ENCODE measurements around the gene NAMPT. TPM values are rescaled to one million over a fixed set of nuclear protein-coding genes. Genes with fewer than 3 reads are reported as not detected.
"Not testable (repeated sequence)": the region's sequence is repeated elsewhere in the genome, so short reads cannot be mapped to it uniquely, and the experiment has no call there.

Gene NAMPT
- total RNA-seq, 2 experiments from 2014 or later = 130 to 134 TPM

GRCh38 chr7:106314875-106315274 is 30.1 kb upstream of the NAMPT start:
- POLR2A ChIA-PET = no interaction called here
- Mint-ChIP-seq H3K27me3 (peaks cover 24% of the 10 kb centered on the region), H3K9me3 (peaks cover 8% of the 10 kb centered on the region), H3K36me3 (ENCODE audit: low read depth) (no peaks in the 10 kb centered on the region), H3K27ac (no peak overlapping the region), H3K4me3 (no peak overlapping the region), H3K4me1 (peaks cover 9% of the 10 kb centered on the region)
- no peak for DNase-seq
- CTCF ChIA-PET = no interaction called here

GRCh38 chr7:106313966-106314365 is 29.2 kb upstream of the NAMPT start:
- DNase-seq = no peak
- H3K4me1 Mint-ChIP-seq = peaks cover 9% of the 10 kb centered on the region
- H3K36me3 Mint-ChIP-seq (ENCODE audit: low read depth) = no peaks in the 10 kb centered on the region
- ChIA-PET CTCF (no interaction called here), POLR2A (no interaction called here)
- H3K9me3 Mint-ChIP-seq = peaks cover 8% of the 10 kb centered on the region
- no peak overlapping the region for H3K4me3 Mint-ChIP-seq
- H3K27ac Mint-ChIP-seq = no peak overlapping the region
- peaks cover 24% of the 10 kb centered on the region for H3K27me3 Mint-ChIP-seq

- Mint-ChIP-seq H3K9me3 (peaks cover 8% of the 10 kb centered on the region), H3K27ac (no peak overlapping the region), H3K4me1 (peaks cover 9% of the 10 kb centered on the region), H3K4me3 (no peak overlapping the region), H3K27me3 (peaks cover 20% of the 10 kb centered on the region), H3K36me3 (ENCODE audit: low read depth) (no peaks in the 10 kb centered on the region)
- CTCF ChIA-PET = no interaction called here
- POLR2A ChIA-PET = no interaction called here
- no peak for DNase-seq
These were observed 28.7 kb upstream of the NAMPT start for GRCh38 chr7:106313456-106313901.

GRCh38 chr7:106312906-106313305 is 28.1 kb upstream of the NAMPT start:
- Mint-ChIP-seq H3K9me3 (peaks cover 5% of the 10 kb centered on the region), H3K4me3 (no peak overlapping the region), H3K36me3 (ENCODE audit: low read depth) (no peaks in the 10 kb centered on the region), H3K27ac (no peak overlapping the region), H3K4me1 (peaks cover 9% of the 10 kb centered on the region), H3K27me3 (peaks cover 16% of the 10 kb centered on the region)
- ChIA-PET CTCF (interaction anchor here (1.0 kb wide), 1 partner anchor 149 kb away, joined by 3 read pairs; no protein-coding TSS in a partner anchor), POLR2A (no interaction called here)
- no peak for DNase-seq

GRCh38 chr7:106312099-106312871 is 27.5 kb upstream of the NAMPT start:
- Mint-ChIP-seq H3K4me3 (no peak overlapping the region), H3K27ac (no peak overlapping the region), H3K4me1 (peaks cover 9% of the 10 kb centered on the region), H3K27me3 (peaks cover 14% of the 10 kb centered on the region), H3K9me3 (peaks cover 5% of the 10 kb centered on the region), H3K36me3 (ENCODE audit: low read depth) (no peaks in the 10 kb centered on the region)
- CTCF ChIA-PET = interaction anchor here (1.0 kb wide), 1 partner anchor 150 kb away, joined by 3 read pairs; no protein-coding TSS in a partner anchor
- POLR2A ChIA-PET = no interaction called here
- DNase-seq = no peak

GRCh38 chr7:106309362-106309761 is 24.6 kb upstream of the NAMPT start:
- DNase-seq = no peak
- POLR2A ChIA-PET = no interaction called here
- Mint-ChIP-seq H3K4me1 (peaks cover 9% of the 10 kb centered on the region), H3K27ac (no peak overlapping the region), H3K27me3 (peaks cover 5% of the 10 kb centered on the region), H3K9me3 (peaks cover 2% of the 10 kb centered on the region), H3K4me3 (no peak overlapping the region), H3K36me3 (ENCODE audit: low read depth) (no peaks in the 10 kb centered on the region)
- CTCF ChIA-PET = no interaction called here

GRCh38 chr7:106306256-106306655 is 21.5 kb upstream of the NAMPT start:
- ChIA-PET POLR2A (no interaction called here), CTCF (no interaction called here)
- Mint-ChIP-seq H3K27ac (no peak overlapping the region), H3K9me3 (peaks cover 8% of the 10 kb centered on the region), H3K36me3 (ENCODE audit: low read depth) (peaks cover 7% of the 10 kb centered on the region), H3K27me3 (peaks cover 13% of the 10 kb centered on the region), H3K4me1 (no peaks in the 10 kb centered on the region), H3K4me3 (no peak overlapping the region)
- DNase-seq = no peak

GRCh38 chr7:106305732-106306131 is 20.9 kb upstream of the NAMPT start:
- peaks cover 10% of the 10 kb centered on the region for H3K9me3 Mint-ChIP-seq
- no peak for DNase-seq
- H3K27ac Mint-ChIP-seq = no peak overlapping the region
- H3K27me3 Mint-ChIP-seq = peaks cover 17% of the 10 kb centered on the region
- H3K36me3 Mint-ChIP-seq (ENCODE audit: low read depth) = peaks cover 10% of the 10 kb centered on the region
- H3K4me3 Mint-ChIP-seq = no peak overlapping the region
- ChIA-PET POLR2A (no interaction called here), CTCF (no interaction called here)
- no peaks in the 10 kb centered on the region for H3K4me1 Mint-ChIP-seq

- Mint-ChIP-seq H3K36me3 (ENCODE audit: low read depth) (peaks cover 10% of the 10 kb centered on the region), H3K4me3 (no peak overlapping the region), H3K9me3 (peaks cover 10% of the 10 kb centered on the region), H3K27me3 (peaks cover 23% of the 10 kb centered on the region), H3K27ac (no peak overlapping the region), H3K4me1 (no peaks in the 10 kb centered on the region)
- DNase-seq = no peak
- POLR2A ChIA-PET = no interaction called here
- CTCF ChIA-PET = no interaction called here
These were observed 19.8 kb upstream of the NAMPT start for GRCh38 chr7:106304568-106304967.

- H3K27ac Mint-ChIP-seq, H3K4me3 Mint-ChIP-seq, H3K4me1 Mint-ChIP-seq, DNase-seq, CTCF ChIA-PET, POLR2A ChIA-PET: not testable (repeated sequence)
- Mint-ChIP-seq H3K27me3 (peaks cover 22% of the 10 kb centered on the region), H3K9me3 (peaks cover 17% of the 10 kb centered on the region), H3K36me3 (ENCODE audit: low read depth) (peaks cover 13% of the 10 kb centered on the region)
These were observed 13.8 kb upstream of the NAMPT start for GRCh38 chr7:106298631-106299030.

- H3K36me3 Mint-ChIP-seq (ENCODE audit: low read depth) = peaks cover 14% of the 10 kb centered on the region
- H3K27ac Mint-ChIP-seq, DNase-seq, POLR2A ChIA-PET, CTCF ChIA-PET, H3K4me3 Mint-ChIP-seq, H3K4me1 Mint-ChIP-seq: not testable (repeated sequence)
- peaks cover 22% of the 10 kb centered on the region for H3K27me3 Mint-ChIP-seq
- peaks cover 17% of the 10 kb centered on the region for H3K9me3 Mint-ChIP-seq
These were observed 13.4 kb upstream of the NAMPT start for GRCh38 chr7:106298155-106298554.

GRCh38 chr7:106294334-106294733 is 9.6 kb upstream of the NAMPT start:
- Mint-ChIP-seq H3K9me3 (peaks cover 7% of the 10 kb centered on the region), H3K4me3 (no peak overlapping the region), H3K27me3 (peaks cover 3% of the 10 kb centered on the region), H3K4me1 (no peaks in the 10 kb centered on the region), H3K36me3 (ENCODE audit: low read depth) (peaks cover 6% of the 10 kb centered on the region), H3K27ac (no peak overlapping the region)
- DNase-seq = no peak
- ChIA-PET POLR2A (interaction anchor here (1.0 kb wide), 1 partner anchor 9 kb away, joined by 5 read pairs; the partner anchor contains the start of gene NAMPT), CTCF (no interaction called here)

- Mint-ChIP-seq H3K4me1 (peaks cover under 1% of the 10 kb centered on the region), H3K27me3 (peaks cover 1% of the 10 kb centered on the region), H3K4me3 (no peak overlapping the region), H3K9me3 (peaks cover 4% of the 10 kb centered on the region), H3K27ac (no peak overlapping the region), H3K36me3 (ENCODE audit: low read depth) (peaks cover 4% of the 10 kb centered on the region)
- POLR2A ChIA-PET = no interaction called here
- CTCF ChIA-PET = no interaction called here
- no peak for DNase-seq
These were observed 6.5 kb upstream of the NAMPT start for GRCh38 chr7:106291247-106291646.

GRCh38 chr7:106290319-106290718 is 5.5 kb upstream of the NAMPT start:
- Mint-ChIP-seq H3K4me1 (peaks cover 8% of the 10 kb centered on the region), H3K9me3 (peaks cover 2% of the 10 kb centered on the region), H3K4me3 (no peak overlapping the region), H3K36me3 (ENCODE audit: low read depth) (peaks cover 2% of the 10 kb centered on the region), H3K27me3 (no peaks in the 10 kb centered on the region), H3K27ac (no peak overlapping the region)
- POLR2A ChIA-PET = no interaction called here
- CTCF ChIA-PET = no interaction called here
- DNase-seq = no peak
